Stimulated activated CD4-positive, alpha-beta T cell treated with anti-CD3 and anti-CD28 coated beads, Interleukin-4, amount 100 ng/mL, for 48 hours (primary cell): Measurements from ENCODE around the gene TNFRSF21.
"Not testable (repeated sequence)": the region's sequence is repeated elsewhere in the genome, so short reads cannot be mapped to it uniquely, and the experiment has no call there.

Experiments used
- DNase-seq, 2 donors: peaks; one replicate each; pipeline ENCODE4 v3.0.0-alpha.2; 2020; ENCODE audit warnings: low read depth in 2 of 2

Gene TNFRSF21

DNA sequence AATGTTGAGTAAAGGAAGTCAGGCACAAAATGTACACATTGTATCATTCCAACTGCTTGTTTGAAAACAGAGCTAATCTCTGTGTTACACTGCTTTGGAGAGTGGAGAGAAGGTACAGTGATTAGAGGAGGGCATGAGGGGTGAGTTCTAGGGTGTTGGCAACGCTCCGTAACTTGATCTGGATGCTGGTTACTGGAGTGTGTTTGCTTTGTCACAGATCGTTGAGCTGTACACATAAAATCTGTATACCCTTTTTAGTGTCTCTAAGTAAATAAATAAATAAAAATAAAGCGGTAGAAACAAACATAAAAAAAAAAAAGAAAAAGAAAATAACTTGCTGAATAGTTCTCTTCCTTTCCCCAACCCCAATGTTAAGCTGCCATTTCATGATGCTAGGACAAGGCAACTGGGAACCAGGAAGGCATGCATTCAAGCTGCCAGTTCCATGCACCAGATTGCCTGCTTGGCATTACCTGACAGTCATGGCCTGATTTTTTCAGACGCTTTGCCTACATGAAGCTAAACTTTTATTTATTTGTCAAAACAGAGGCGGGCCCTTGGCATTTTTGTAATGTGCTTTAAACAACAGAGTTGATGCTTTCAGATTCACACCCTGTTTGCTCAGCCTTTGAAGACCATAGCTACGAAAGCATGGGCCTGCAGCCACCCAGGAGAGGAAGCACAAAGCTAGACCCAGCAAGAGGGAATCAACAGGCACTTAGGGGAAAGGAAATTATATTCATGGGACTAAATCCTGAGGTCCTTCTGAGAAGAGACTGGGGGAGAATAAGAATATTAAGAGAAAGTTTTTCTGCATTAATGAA lies 21.2 kb downstream of the TNFRSF21 start:
- no peak for DNase-seq

- no peak for DNase-seq
These were observed 23.4 kb downstream of the TNFRSF21 start for GRCh38 chr6:47286301-47286700.

DNA sequence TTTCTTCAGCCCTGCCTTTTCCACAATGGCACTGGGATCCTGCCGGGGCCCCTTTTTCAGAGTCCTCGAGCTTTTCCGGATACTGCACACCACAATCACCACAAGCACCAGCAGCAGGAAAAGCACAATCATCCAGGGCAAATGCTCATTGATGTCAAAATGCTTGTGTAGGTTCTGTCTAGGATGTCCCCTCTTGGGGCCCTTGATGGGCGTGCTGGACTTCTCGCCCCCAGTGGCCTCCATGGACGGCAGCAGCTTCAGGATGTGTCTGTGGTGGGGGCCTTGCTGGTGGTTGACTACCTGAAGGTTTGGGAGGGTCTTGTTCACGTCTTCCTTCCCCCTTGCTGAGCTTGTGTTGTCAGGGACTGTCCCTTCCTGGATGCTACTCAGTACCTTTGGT lies 25.7 kb downstream of the TNFRSF21 start:
- no peak for DNase-seq

DNA sequence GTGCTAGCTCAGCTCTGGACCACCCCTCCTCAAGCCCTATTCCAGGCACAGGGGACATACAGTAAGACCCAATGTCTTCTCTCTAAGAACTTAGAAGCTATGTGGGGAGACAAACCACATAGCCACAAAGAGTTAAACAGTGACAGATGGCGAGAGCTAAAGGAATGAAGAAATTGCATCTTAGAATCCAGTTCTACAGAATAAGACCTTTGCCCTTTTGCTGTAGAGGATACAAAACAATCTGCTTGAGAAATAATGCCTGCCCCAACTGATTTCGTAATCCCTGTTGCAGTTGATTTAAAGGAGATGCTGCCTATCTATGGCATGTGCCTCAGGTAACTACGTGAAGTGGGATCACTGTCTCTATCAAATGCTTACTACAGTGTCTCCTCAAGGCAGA lies 31.2 kb downstream of the TNFRSF21 start:
- DNase-seq, result no peak

DNA sequence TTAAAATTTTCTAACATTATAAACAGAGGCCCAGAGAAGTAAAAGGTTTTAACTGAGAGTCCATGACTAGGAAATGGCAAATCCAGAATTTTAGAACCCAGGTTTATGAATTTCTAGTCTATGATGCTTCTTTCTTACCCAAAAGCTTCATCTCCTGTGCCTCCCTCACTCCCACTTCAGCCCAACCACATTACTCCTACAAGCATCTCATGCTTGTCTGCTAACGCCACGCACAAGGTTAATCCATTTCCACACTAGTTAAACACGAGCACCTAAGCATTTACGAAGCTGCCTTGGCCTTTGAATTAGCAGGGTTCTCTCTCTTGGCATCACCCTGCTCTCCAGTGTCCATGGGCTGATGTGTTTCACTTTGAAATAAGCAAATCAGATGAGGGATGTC lies 32.0 kb downstream of the TNFRSF21 start:
- DNase-seq, result no peak

DNA sequence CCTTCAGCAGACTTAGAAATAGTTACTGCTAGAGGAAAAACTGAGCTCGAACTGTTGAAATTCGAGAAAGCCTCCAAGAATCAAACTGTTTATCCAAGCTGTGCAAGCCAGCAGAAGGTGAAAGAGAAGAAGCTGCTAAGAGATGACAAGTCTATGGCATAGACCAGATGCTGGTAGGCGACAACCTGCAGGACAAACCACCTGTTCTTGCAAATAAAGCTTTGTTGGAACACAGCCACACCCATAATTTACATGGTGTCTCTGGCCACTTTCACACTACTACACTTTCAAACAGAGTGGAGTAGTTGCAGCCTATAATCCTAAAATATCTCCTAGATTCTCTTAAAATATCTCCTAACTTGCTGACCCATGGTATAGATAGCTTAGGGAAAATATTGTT lies 33.3 kb downstream of the TNFRSF21 start:
- DNase-seq, result no peak

DNA sequence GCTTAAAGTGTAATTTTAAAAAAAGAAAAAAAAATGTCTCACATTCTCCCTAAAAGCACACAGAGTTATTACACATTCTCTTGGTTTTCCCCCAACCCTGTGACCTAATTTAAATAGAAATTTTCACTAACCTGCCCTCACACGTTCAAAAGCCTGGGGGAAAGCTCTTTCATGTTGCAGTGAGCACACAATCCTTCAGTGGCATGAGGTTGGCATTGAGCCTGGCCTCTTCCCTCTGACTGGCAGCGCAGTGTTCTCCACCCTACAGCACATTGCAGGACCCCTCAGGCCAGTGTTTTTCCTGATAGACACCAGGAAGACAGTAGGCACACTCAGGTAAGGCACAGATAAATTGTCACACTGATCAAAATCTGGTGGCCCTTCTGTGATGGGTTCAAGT lies 34.1 kb downstream of the TNFRSF21 start:
- DNase-seq, result no peak

GRCh38 chr6:47275132-47275531 lies 34.6 kb downstream of the TNFRSF21 start:
- not testable (repeated sequence) for DNase-seq

DNA sequence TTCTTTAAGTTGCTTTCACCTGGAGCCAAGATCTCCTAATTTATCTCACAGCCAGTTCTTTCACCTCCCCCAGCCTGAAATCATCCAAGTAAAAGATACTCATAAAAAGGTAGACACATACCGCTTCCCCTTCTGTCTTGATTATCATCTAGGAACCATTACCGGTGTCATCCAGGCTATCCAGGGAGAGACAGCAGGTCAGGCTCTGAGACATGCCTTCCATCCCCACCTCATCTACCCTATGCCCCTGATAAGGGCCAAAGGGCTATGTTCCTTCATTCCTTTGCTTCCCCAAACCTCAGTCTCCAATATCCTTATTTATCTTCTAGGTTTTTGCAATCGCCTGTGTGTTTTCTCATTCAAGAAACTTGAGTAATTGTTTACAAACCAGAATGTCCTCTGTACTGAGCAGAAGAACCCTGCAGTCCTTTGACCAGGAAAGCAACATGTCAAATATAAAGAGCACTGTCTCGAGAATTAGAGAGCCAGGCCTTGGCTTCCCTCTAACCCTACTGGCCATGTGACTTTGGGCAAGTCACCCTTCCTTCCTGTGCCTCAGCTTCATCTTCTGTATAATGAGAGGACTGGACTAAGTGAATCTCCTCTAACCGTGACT lies 41.0 kb downstream of the TNFRSF21 start:
- DNase-seq, result no peak

GRCh38 chr6:47267301-47267700 lies 42.4 kb downstream of the TNFRSF21 start:
- no peak for DNase-seq

DNA sequence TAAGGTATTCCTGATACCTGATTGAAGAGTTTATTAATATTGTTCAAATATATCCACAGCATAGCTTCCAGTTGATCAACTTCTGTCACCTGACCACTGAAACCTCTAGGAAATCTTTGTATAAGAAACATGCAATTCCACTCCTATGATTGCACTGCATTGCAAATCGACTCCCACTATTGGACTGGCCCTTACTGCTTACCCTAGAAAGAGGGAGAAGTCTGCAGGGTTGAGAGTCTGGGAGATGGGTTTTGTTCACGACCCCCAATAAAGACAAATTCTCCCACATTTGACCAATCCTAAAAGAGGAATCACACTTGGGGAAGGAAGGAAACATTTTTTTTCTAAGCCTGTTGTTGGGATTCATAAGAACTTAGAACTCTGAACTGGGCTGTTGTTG lies 43.7 kb downstream of the TNFRSF21 start:
- DNase-seq, result no peak

GRCh38 chr6:47264775-47265184 lies 44.9 kb downstream of the TNFRSF21 start:
- DNase-seq, result no peak

DNA sequence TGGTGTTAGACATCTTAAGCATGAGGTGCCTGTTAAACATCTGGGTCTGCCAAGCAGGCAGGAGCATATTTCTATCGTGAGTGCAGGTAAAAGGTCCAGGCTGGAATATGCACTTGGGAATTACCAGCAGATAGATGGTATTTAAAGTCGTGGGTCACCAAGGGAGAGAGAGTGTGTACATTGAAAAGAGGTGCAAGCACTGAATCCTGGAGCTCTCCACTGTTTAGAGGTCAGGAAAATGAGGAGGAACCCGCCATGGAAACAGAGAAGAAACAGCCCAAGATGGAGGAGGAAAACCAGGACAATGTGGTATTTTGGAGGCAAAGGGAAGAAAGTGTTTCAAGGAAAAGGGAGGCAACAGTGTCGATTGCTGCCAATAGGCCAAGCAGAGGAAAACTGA lies 46.4 kb downstream of the TNFRSF21 start:
- no peak for DNase-seq

GRCh38 chr6:47262231-47262630 lies 47.5 kb downstream of the TNFRSF21 start:
- DNase-seq, result no peak

DNA sequence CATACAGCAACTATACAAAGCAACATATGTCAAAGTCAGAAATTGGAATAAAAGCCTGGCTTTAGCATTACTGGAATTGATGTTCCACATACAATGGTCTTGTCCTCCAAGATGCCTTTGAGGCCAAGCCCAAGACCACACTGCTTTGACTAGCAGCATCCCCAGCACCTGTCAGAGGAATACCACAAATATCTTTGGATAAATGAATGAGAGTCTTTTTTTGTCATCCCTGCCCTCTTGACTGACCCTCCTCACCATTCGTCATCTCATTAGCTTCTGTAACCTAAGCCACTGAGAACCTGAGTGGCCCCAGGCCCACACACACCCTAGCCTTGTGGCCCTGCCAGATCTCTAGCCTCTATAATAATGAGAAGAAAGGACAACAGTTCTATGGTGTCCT lies 48.5 kb downstream of the TNFRSF21 start:
- no peak for DNase-seq

- DNase-seq, result no peak
These were observed 49.7 kb downstream of the TNFRSF21 start for GRCh38 chr6:47260021-47260420.

DNA sequence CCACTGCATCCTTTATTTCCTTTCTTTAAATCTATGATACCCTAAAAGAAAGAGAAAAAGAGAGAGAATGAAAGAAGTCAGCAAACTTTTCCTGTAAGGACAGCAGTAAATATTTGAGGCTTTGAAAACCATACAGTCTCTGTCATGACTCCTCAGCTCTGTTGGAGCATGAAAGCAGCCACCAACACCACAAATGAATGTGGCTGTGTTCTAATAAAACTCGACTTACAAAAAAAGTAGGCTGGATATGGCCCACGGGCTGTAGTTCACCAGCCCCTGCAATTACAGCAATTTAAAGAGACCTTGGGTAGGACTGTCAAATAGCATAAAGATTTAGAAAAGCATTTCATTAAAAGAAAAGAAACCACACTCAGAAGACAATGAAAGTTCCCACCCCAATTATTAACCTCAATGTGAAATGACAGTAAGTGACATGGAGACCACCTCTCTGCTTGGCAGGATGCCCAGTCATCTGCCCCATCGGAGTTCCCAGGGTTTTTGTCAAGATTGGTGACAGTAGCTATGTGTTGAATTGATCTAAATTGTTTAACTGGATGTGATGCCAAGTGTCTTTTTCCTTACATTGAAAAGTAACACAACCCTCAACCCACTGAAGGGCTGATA lies 50.9 kb downstream of the TNFRSF21 start:
- no peak for DNase-seq

DNA sequence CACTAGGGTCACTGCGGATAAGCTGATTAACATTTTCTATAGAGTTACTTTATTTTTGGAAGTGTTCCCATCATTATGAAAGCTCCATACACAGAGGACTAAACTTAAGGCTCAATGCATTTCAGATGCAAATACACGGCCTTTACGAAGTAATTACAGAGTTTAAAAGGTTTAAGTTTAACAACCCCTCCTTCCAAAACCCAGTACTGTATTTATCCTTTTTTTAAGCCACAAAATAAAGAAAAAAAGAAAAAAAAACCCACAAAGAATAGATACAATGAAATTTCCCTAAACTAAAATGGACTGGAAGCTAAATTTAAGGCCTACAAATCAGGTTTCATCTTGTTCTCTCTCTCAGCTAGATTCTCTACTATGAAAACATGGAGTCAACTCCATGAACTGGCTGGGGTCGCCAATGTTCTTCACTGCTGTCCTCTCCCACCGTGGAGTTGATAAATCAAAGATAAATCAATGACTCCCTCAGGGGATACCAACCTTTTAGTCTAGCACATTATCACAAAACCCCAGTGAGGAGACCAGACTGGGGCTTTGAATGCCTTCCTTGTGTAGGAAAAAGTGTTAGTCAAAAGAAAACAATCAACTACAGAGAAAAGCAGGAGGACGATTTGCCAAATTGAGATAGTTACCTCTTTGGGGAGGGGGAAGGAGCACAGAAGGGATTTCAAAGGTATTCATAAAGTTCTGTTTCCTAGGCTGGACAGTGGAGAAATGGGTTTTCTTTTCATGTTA lies 52.5 kb downstream of the TNFRSF21 start:
- DNase-seq, result no peak

DNA sequence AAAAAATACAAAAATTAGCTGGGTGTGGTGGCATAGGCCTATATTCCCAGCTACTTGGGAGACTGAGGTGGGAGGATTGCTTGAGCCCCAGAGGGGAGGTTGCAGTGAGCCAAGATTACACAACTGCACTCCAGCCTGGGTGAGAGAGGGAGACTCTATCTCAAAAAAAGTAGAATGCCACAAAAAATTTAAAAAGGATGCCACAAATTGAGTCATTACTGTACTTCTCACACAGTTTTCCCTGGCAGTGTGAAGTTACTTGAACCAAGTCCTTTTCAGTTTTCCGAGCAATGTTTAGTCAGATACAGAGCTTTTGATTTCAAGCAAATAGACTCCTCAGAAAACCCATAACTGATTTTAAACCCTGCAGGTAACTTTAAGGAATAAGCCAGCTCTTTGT lies 53.3 kb downstream of the TNFRSF21 start:
- no peak for DNase-seq

DNA sequence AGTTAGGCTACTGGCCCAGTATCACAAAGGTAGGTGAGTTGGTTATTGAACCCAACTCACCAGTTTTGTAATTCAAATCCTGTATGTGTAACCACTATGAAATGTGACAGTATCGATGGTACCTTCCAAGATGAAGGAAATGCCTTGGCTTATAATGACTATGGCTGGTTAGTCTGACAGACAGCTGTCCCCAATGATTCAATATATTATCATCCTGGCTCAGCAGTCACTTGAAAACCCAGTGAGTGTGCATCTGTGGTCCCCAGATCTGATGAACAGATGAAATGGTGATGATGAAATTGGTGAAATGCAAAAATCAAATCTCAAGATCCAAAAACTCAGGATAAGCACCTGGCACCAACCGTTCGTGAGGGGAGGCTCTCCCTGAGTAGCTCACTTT lies 54.8 kb downstream of the TNFRSF21 start:
- DNase-seq, result no peak

GRCh38 chr6:47254051-47254450 lies 55.7 kb downstream of the TNFRSF21 start:
- no peak for DNase-seq

DNA sequence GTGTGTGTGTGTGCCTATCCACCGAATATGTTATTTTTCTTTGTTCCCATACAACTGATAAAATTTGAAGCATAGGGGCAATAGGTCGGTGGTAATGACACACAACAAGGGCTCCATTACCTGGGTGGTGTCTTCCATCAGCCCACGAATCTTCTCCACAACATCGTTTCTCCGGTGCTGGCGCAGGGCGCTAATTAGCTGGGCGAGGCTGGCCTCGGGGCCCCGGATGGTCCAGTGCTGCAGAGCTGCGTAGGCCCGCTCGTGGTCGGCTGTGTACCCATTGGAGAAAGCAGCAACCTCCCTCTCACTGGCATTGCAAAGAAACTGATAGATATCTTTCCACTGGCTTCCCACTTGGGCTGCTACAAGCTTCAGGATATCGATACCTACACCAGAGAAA lies 56.6 kb downstream of the TNFRSF21 start:
- DNase-seq, result no peak
